Activated CD4-positive, alpha-beta T cell treated with anti-CD3 and anti-CD28 coated beads, Interleukin-2, amount 50 U/mL, for 24 hours (primary cell): ENCODE results near the gene PPHLN1.

ENCODE experiments used
- DNase-seq, 2 donors: peaks; one replicate each; pipeline ENCODE4 v3.0.0-alpha.2; 2020; ENCODE audit warnings: low read depth in 1 of 2, low spot score in 1 of 2

PPHLN1 gene

GRCh38 chr12:42325653-42326474 lies at the start of gene PPHLN1, which contains the start of gene ZCRB1:
PPHLN1 (plus strand) TSS chr12:42326167; CDS start chr12:42335903, 9,736 bp downstream.
ZCRB1 (minus strand) TSS chr12:42326094; CDS start chr12:42324102, 1,992 bp downstream.
- DNase-seq, result peak; percentile 59 to 72

GRCh38 chr12:42277396-42278127 lies 48.4 kb upstream of the PPHLN1 start:
- DNase-seq, result no peak

DNA sequence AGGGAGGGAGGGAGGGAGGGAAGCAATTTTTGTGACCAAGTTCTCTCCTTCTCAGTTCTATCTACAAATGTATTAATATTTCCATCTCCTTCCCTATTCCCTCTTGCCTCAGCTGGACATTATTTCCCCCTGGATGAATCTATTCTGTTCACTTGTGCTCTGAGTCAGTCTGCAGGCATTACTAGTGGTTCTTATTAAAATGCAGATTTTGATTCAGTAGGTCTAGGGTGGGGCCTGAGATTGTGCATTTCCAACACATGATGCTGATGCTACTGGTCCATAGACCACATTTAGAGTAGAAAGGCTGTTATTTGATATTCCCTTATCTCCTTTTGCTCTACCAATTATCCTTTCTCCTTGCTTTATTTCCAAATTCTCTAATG lies 47.8 kb upstream of the PPHLN1 start:
- no peak for DNase-seq

DNA sequence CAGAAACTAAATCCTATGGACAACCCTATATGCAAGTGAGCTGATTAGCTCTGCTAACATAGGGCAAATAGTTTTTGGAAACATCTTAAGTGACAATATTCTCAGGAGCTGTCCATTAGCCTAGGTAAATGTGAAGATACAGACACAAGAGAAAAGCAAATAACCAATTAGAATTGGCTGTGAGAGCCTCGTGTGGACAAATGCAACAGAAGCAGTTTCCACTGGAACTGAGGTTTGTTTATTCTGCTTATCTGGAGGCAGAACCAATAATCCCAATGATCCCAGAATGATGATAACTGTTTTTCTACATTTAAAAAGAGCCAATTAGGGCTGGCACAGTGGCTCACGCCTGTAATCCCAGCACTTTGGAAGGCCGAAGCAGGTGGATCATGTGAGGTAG lies 44.7 kb upstream of the PPHLN1 start:
- no peak for DNase-seq

DNA sequence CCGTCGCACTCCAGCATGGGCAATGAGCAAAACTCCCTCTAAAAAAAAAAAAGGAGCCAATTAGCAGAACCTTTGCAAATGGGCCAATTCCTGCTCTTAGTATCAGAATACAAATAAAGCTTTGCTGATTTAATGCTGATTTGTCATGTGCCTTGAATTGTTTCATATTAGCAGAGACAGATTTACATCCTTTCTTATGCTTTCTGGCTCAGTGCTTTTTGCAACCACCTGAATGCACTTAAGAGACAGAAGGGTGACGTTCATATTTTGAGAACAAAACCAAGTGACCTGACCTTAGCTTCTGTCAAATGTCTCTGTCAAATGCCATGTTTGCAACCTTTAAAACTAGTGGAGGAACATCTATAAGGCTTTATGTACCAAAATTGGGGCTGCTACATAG lies 44.1 kb upstream of the PPHLN1 start:
- no peak for DNase-seq

- no peak for DNase-seq
These were observed 43.7 kb upstream of the PPHLN1 start for GRCh38 chr12:42282294-42282693.

DNA sequence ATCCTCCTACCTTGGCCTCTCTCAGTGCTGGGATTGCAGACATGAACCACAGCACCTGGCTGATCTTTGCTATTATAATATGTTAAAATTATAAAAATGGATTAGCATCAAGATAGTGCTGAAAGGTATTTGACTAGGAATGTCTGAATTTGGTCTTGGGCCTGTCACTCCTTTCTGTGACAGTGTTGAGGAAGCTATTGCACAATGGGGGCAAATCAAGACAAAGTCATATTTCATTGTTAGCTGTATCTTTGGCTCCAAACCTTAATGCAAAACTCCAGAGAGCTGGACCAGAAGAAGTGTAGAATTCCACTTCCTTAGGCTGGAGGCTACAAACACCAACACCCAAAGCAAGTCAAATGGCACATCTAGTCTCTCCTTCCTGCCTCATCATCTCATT lies 42.2 kb upstream of the PPHLN1 start:
- DNase-seq, result no peak

DNA sequence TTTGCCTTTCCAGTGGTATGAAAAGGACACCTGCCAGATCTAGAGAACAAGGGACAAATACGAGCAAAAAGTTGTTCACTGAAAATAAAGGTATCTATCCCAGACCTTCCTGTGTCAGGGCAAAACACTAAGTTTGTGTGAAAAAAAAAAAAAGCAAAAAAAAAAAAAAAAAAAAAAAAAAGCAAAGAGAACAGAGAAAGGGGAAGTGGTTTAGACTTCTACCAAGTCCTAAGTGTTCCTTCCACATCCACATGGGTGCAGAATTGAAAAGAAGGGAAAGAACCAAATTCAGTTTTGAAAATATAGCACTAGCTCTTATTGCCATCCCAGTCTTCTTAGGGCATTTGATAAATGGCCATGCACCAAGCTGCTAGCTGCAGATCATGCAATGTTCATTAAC lies 41.8 kb upstream of the PPHLN1 start:
- DNase-seq, result no peak

DNA sequence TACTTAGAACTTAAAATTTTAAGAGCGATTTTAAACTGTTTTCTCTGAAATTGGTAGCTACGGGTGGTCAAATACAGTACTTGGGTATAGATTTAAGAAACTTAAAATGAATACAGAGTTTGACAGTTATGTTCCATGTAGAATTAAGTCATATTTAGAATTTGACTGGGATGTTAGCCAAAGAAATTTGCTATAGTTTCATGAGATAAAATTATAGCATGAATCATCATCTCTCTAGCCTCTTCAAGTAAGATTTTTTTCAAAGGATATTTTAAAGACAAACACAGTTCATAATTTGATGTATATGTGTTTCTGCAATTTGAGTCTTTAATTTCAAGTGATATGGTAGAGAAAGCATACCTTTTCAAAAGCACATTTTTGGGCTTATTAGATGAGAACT lies 41.1 kb upstream of the PPHLN1 start:
- no peak for DNase-seq

DNA sequence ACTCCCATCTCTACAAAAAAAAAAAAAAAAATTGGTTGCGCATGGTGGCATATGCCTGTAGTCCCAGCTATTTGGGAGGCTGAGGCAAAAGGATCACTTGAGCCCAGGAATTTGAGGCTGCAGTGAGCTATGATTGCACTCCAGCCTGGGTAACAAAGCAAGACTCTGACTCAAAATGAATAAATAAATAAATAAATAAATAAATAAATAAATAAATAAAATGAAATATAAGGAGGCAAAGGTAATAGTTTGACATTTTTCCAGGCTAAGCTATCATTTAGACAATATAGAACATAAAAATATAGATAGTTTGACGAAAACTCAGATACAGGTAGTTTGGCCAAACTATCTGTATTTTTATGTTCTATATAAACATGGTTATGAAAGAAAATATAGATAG lies 40.5 kb upstream of the PPHLN1 start:
- no peak for DNase-seq

- DNase-seq, result no peak
These were observed 39.2 kb upstream of the PPHLN1 start for GRCh38 chr12:42286741-42287140.

GRCh38 chr12:42288544-42288943 lies 37.4 kb upstream of the PPHLN1 start:
- DNase-seq, result no peak

DNA sequence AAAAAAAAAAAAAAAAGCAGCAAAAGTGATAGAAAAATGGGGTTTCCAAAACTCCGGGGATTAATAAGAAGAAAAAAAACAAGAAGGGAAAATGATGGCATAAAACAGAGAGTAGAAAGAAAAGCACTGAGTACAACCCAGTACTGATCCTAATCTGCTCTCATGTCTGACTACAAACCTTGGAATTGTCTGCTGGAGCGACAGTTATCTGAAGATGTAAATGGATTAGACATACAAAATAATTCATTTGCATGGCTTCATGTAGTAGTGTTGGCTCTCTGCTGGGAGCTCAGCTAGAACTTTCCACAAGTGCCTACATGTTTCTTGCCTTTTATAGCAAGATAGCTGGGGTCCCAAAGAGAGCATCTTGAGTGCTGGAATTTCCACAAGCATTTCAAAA lies 34.3 kb upstream of the PPHLN1 start:
- no peak for DNase-seq

DNA sequence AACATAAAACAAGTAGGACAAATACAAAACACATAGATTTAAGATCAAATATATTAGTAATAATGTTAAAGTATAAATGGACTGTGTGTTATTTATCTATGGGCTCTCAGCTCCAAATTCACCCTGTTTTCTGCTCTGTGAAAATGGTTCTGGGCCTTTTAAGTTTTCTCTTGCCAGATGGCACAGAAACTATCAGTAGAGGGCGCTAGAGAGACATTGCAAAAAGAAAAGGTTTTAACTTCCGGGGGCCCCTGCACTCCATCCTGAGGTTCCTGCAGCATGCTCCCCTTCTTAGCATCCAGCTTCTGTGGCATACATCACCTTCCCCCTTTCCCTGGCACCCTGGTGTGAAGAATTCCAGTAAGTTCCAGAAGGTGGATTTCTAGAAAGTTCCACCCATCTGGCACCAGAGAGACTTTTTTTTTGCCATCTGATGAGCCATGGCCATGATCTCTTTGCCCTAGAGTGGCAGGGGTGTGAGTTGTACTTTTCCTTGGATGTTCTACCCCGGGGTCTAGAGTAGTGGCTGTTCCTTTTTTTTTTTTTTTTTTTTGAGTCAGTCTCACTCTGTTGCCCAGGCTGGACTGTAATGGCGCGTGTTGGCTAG lies 29.4 kb upstream of the PPHLN1 start:
- no peak for DNase-seq

GRCh38 chr12:42298887-42299286 lies 27.1 kb upstream of the PPHLN1 start:
- DNase-seq, result no peak

DNA sequence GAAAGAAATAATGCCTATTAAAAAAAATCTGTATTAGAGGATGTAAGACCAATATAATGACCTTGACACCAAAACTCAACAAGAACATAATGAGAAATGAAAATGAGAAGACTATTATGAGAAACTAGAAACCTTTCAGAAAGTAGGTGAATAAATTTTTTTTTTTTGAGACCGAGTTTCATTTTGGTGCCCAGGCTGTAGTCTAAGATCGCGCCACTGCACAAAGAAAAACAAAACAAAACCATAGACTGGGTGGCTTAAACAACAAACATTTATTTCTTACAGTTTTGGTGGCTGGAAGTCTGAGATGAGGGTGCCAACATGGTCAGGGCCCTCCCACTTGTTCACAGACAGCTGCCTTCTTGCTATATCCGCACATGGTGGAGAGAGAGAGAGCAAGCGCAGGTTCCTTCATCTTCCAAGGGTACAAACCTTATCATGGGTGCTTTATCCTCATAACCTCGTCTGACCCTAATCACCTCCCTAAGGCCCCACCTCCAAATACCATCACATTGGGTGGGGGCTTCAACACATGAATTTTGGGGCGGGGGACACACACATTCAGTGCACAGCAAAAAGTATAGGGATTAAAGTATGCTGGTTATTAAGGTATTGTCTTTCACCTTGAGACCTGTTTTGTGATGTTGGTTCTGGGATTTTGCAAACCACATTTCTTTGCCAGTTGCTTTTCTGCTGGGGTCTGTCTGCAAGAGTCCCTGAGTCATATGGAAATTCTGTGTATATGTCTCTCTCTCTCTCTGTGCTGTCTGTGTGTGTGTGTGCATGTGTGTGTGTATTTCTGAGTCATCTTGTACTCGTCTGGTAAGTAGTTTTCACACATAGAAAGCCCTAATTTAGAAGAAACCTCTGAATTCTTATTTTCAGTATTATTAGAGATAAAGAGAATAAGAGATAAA lies 26.3 kb upstream of the PPHLN1 start:
- peak; percentile 16 to 69 for DNase-seq

DNA sequence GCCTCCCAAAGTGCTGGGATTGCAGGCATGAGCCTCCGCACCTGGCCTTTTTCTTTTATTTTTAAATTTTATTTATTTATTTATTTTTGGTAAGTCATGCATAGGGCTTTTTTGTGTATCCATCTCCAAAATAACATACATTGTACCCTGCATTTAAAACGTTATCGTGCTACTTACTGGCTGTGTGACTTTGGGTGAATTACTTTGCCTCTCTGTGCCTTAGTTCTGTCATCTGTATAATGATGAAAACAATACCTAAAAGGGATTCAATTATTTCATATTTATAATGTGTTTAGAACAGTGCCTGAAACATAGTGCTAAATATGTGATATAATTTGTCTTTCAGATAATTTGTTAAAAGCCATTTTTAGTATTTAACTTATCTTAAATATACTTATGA lies 19.7 kb upstream of the PPHLN1 start:
- no peak for DNase-seq

DNA sequence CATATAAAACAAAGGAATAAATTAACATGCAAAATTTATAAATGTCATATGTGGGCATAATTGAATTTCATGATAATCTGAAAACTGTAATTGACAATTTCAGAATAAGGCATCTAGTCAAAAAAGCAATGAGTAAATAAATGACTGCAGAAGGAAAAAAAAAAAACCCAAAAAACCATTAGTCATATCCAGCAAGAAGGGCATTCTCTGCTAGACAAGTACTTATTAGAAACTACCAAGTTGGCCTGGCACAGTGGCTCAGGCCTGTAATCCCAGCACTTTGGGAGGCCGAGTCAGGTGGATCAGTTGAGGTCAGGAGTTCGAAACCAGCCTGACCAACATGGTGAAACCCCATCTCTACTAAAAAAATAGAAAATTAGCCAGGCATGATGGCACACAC lies 17.6 kb upstream of the PPHLN1 start:
- DNase-seq, result no peak

DNA sequence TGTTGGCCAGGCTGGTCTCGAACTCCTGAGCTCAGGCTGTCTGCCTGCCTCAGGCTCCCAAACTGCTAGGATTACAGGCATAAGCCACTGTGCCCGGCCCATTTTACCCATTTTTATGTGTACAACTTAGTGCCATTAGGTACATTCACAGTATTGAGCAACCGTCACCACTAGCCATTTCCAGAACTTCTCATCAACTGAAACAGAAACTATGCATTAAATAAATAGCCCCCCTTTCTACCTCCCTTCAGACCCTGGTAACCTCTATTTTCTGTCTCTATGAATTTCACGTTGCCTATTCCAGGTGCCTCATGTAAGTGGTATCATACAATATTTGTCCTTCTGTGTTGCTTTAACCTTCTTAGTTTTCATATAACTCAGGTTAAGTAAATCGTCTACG lies 16.0 kb upstream of the PPHLN1 start:
- DNase-seq, result no peak

DNA sequence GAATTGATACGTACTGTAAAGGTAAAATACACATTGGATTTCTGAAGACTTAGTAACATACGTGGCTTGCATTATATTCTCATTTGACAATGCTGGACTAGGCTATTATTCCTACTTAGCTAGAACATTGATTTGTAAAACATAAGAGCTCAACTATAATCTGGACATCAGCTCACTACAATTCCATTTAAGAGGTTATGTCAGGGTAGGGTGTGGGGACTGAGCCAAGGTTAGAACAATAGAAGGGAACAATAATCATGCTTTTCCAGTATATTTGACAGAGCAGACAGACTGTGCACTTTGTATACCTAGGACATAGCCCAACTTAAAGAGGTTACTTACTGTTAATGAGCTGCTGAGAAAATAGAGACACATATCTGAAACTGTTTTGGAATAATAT lies 10.9 kb upstream of the PPHLN1 start:
- DNase-seq, result no peak

- no peak for DNase-seq
These were observed 5.2 kb upstream of the PPHLN1 start for GRCh38 chr12:42320796-42321195.
